Tibial nerve (tissue), 4 donors: Measurements from ENCODE around the gene DOLPP1. TPM values are rescaled to one million over a fixed set of nuclear protein-coding genes. Genes with fewer than 3 reads are reported as not detected.

Source experiments
- DNase-seq, 2 donors: peaks; one replicate each; pipeline ENCODE4 v3.0.0-alpha.2; 2019; ENCODE audit warnings: low spot score in 2 of 2
- H3K27ac ChIP-seq, 4 donors: fragments of 200-600 bp; sonication (generic) in 3 of 4; one replicate each; pipeline ENCODE4 v1.5.1; 2017 to 2019; ENCODE audit warnings: mild to moderate bottlenecking in 1 of 4
- H3K27me3 ChIP-seq, 2 donors: fragments of 200-600 bp; sonication (generic) in 1 of 2; one replicate each; pipeline versions ENCODE4 v1.5.1 to v1.6.0; 2017 to 2019
- H3K36me3 ChIP-seq, 3 donors: fragments of 200-600 bp; sonication (generic); one replicate each; pipeline ENCODE4 v1.5.1; 2018 to 2019
- H3K4me1 ChIP-seq, 4 donors: fragments of 200-600 bp; sonication (generic) in 3 of 4; one replicate each; pipeline ENCODE4 v1.5.1; 2017 to 2019
- H3K4me3 ChIP-seq, 4 donors: fragments of 200-600 bp; sonication (generic) in 3 of 4; one replicate each; pipeline ENCODE4 v1.5.1; 2017 to 2019; ENCODE audit warnings: mild to moderate bottlenecking in 1 of 4, moderate library complexity in 1 of 4
- H3K9me3 ChIP-seq, 4 donors: fragments of 200-600 bp; sonication (generic) in 3 of 4; one replicate each; pipeline ENCODE4 v1.5.1; 2017 to 2019
- EP300 ChIP-seq, 2 donors: sonication (generic); formaldehyde crosslinking; IDR thresholded peaks; one replicate each; pipeline ENCODE4 v1.6.1; 2017; ENCODE audit warnings: antibody characterized with exemption in 2 of 2, mild to moderate bottlenecking in 1 of 2
- POLR2A ChIP-seq, 2 donors: fragments of 450-650 bp; IDR thresholded peaks; one replicate each; pipeline ENCODE4 v1.6.1; 2017; ENCODE audit warnings: antibody characterized with exemption in 2 of 2, mild to moderate bottlenecking in 2 of 2, moderate library complexity in 2 of 2
- WGBS, 2 donors: methylation state at CpG; one replicate each; pipeline ENCODE4 v1.1.5; 2018; 5-methylcytosine and 5-hydroxymethylcytosine counted together
- total RNA-seq, 4 donors: library from RNA; depleted of rRNA; stranded (reverse); fragments of >200 nt; gene quantifications; one replicate each; pipeline ENCODE4 v1.1.0, GENCODE V29; 2016
- TF ChIP-seq, protein P1 (sequence below), 5 experiments: fragments of 200-600 bp in 3 of 5; fragments of 450-650 bp in 2 of 5; sonication (generic) in 3 of 5; IDR thresholded peaks; one replicate each; pipeline ENCODE4 v1.5.1; 2016 to 2019; ENCODE audit warnings: antibody characterized with exemption in 5 of 5, mild to moderate bottlenecking in 3 of 5, moderate library complexity in 2 of 5

Gene DOLPP1
- total RNA-seq, 4 donors from 2014 or later, result 4.7 to 12.0 (median 6.7) TPM

GRCh38 chr9:129036241-129036922, 44.5 kb upstream of the DOLPP1 start, which contains the start of gene MIGA2:
Gene MIGA2 (plus strand): TSS chr9:129036626. CDS start chr9:129040595, 3,969 bp downstream.
- Histone ChIP-seq H3K9me3 (no peaks in the 10 kb centered on the region), H3K27ac (peak within 1 kb of the TSS; percentile 45 to 85 (median 78)), H3K36me3 (peaks cover 0 to 13% (median 6%) of the 10 kb centered on the region in 3 donors), H3K4me3 (peak within 1 kb of the TSS; percentile 70 to 96 (median 78)), H3K4me1 (peaks cover 0 to 34% (median 14%) of the 10 kb centered on the region in 4 donors), H3K27me3 (no peaks in the 10 kb centered on the region)
- DNase-seq, result peak; percentile 95 to 97
- WGBS, 2 donors, result 0 to 1% methylated on average over 29 to 49 of the region's 49 CpGs
- TF ChIP-seq EP300 (IDR thresholded peaks at IDR 0.05) (peak; percentile 89 to 91), POLR2A (IDR thresholded peaks at IDR 0.05) (peak; percentile 57 to 85)
- TF ChIP-seq, protein P1, sequence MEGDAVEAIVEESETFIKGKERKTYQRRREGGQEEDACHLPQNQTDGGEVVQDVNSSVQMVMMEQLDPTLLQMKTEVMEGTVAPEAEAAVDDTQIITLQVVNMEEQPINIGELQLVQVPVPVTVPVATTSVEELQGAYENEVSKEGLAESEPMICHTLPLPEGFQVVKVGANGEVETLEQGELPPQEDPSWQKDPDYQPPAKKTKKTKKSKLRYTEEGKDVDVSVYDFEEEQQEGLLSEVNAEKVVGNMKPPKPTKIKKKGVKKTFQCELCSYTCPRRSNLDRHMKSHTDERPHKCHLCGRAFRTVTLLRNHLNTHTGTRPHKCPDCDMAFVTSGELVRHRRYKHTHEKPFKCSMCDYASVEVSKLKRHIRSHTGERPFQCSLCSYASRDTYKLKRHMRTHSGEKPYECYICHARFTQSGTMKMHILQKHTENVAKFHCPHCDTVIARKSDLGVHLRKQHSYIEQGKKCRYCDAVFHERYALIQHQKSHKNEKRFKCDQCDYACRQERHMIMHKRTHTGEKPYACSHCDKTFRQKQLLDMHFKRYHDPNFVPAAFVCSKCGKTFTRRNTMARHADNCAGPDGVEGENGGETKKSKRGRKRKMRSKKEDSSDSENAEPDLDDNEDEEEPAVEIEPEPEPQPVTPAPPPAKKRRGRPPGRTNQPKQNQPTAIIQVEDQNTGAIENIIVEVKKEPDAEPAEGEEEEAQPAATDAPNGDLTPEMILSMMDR (IDR thresholded peaks at IDR 0.05), result peak in 1 of 5 experiments; percentile 51

GRCh38 chr9:129036923-129037766, 43.8 kb upstream of the DOLPP1 start:
- no peak for DNase-seq
- TF ChIP-seq, protein P1 (IDR thresholded peaks at IDR 0.05), result no peak
- TF ChIP-seq EP300 (IDR thresholded peaks at IDR 0.05) (no peak), POLR2A (IDR thresholded peaks at IDR 0.05) (no peak)
- H3K27ac ChIP-seq, result peak overlapping the region in 3 of 4 donors; percentile 71 to 79 (median 78)
- H3K9me3 ChIP-seq, result no peaks in the 10 kb centered on the region
- H3K4me3 ChIP-seq, result peak overlapping the region; percentile 70 to 96 (median 78)
- H3K4me1 ChIP-seq, result peaks cover 0 to 34% (median 14%) of the 10 kb centered on the region in 4 donors
- no peaks in the 10 kb centered on the region for H3K27me3 ChIP-seq
- 8 to 10% methylated on average over 32 of the region's 32 CpGs for WGBS, 2 donors
- peaks cover 0 to 21% (median 8%) of the 10 kb centered on the region in 3 donors for H3K36me3 ChIP-seq

DNA sequence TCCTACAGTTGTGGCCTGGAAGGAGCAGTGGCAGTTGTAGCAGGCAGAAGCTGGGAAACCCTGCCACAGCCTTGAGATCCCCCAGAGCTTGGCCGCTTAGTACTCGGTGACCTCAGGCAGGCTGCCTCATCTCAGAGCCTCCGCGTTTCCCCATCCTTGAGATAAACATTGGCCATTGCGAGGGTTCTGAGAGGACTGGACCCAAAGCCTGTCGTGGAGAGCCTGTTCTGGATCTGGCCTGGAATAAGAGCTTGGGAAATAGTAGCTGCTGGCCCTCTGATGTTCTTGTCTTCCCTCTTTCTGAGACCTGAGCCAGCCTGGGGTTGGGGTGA, 43.2 kb upstream of the DOLPP1 start:
- no peaks in the 10 kb centered on the region for H3K9me3 ChIP-seq
- H3K27me3 ChIP-seq, result no peaks in the 10 kb centered on the region
- peaks cover 0 to 34% (median 14%) of the 10 kb centered on the region in 4 donors for H3K4me1 ChIP-seq
- 38 to 41% methylated on average over 6 of the region's 6 CpGs for WGBS, 2 donors
- H3K4me3 ChIP-seq, result peak overlapping the region; percentile 70 to 96 (median 78)
- no peak for DNase-seq
- TF ChIP-seq, protein P1 (IDR thresholded peaks at IDR 0.05), result no peak
- TF ChIP-seq POLR2A (IDR thresholded peaks at IDR 0.05) (no peak), EP300 (IDR thresholded peaks at IDR 0.05) (no peak)
- H3K36me3 ChIP-seq, result peaks cover 0 to 27% (median 11%) of the 10 kb centered on the region in 3 donors
- peak overlapping the region in 2 of 4 donors; percentile 26 to 71 for H3K27ac ChIP-seq

GRCh38 chr9:129038109-129038852, 42.6 kb upstream of the DOLPP1 start:
- Histone ChIP-seq H3K4me1 (peaks cover 0 to 34% (median 14%) of the 10 kb centered on the region in 4 donors), H3K4me3 (peak overlapping the region in 2 of 4 donors; percentile 70 to 96), H3K27ac (peak overlapping the region in 2 of 4 donors; percentile 26 to 64), H3K36me3 (peaks cover 0 to 32% (median 11%) of the 10 kb centered on the region in 3 donors), H3K9me3 (no peaks in the 10 kb centered on the region), H3K27me3 (no peaks in the 10 kb centered on the region)
- 61 to 68% methylated on average over 6 to 8 of the region's 8 CpGs for whole genome bisulfite sequencing, 2 donors
- no peak for DNase-seq
- TF ChIP-seq EP300 (IDR thresholded peaks at IDR 0.05), result no peak
- TF ChIP-seq POLR2A (IDR thresholded peaks at IDR 0.05), result no peak
- TF ChIP-seq, protein P1 (IDR thresholded peaks at IDR 0.05), result no peak
